GM19043 (cell line): ENCODE measurements around the gene RAB39B.
"Not testable (repeated sequence)": the region's sequence is repeated elsewhere in the genome, so short reads cannot be mapped to it uniquely, and the experiment has no call there.

Experiments used
- ATAC-seq: cut with Tn5 transposase; IDR thresholded peaks from one replicate; pipeline ENCODE4 v1.9.1; 2021; ENCODE audit warnings: low read depth; ENCODE audit not compliant: unreplicated experiment

The RAB39B gene, protein sequence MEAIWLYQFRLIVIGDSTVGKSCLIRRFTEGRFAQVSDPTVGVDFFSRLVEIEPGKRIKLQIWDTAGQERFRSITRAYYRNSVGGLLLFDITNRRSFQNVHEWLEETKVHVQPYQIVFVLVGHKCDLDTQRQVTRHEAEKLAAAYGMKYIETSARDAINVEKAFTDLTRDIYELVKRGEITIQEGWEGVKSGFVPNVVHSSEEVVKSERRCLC

DNA sequence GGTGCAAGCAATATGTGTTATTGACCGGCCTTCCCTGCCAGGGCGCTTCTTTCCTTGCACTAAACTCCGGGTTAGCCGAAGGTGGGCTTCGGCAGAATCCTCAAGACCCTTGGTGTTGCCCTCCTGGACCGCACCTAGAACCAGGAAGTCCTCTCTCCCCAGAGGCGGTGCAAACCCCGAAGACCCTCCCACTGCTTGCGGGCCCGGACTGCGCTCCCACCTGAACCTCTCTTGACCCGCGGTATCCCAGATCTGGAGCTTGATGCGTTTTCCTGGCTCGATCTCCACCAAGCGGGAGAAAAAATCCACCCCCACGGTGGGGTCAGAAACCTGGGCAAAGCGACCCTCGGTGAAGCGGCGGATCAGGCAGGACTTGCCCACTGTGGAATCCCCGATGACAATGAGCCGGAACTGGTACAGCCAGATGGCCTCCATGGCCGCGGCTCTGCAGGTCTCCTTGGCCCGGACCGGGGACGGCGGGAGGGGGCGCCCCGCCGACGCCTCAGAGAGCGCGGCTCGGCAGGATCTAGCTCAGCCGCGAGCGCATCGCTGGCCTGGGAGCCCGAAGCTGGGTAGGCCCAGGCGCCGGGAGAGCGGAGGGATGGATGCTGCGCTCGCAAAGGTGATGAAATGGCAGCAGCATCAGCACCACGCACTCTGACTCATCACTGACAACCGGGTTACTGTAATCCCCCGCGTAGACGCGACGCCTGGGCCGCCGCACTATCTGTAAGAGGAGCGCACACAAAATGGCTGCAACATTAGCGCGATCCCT is at the start of gene RAB39B:
RAB39B (minus strand) TSS at position 638 of the 775 bp plus-strand sequence; CDS start at position 435, 203 bp downstream.
- peak; percentile 88 for ATAC-seq

DNA sequence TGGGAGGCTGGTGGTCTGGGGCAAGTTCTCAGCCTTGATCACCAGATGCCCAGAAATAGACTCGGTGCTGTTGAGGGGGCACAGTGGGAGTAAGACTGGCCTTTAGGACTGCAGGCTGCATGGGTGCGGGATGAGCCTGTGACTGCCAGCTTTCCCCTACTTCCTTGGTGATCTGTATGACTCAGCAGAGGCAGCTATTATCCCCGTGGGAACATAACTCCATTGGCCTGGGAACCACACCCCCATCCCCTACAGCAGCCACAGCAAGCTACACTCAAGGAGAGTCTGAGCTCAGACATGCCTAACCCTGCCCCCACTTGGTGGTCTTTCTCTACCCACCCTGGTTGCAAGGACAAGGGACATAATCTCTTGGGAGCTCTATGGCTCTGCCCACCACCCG is 49.5 kb upstream of the RAB39B start:
- no peak for ATAC-seq

DNA sequence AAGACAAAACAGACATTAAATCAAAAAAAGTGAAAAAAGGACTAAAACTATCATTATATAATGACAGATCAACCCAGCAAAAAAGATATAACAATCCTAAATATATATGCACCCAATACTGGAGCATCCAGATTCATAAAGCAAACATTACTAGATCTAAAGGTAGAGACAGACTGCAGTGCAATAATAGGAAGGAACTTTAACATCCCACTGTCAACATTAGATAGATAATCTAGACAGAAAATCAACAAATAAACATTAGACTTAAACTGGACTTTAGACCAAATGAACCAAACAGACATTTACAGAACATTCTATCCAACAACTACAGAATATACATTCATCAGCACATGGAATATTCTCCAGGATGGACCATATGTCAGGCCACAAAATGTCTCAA is 29.5 kb upstream of the RAB39B start:
- ATAC-seq = no peak

DNA sequence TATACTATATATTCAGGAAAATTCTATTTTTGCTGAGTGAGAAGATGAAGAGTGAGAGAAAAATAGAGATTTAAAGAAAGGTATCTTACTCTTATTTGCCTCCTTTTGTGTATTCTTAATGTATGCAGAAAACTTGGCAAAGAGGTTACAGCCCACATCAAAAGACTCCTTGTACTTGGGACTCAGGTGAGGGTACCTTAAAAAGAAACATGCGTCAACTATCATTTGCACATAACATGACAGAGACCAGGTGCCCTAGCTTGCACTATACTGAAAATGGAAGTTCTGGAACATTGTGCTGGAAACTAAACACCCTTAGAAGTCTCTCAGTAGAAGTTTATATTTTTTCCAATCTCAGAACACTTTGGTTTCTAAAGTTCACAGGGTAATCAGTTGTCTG is 15.6 kb upstream of the RAB39B start:
- ATAC-seq = no peak

DNA sequence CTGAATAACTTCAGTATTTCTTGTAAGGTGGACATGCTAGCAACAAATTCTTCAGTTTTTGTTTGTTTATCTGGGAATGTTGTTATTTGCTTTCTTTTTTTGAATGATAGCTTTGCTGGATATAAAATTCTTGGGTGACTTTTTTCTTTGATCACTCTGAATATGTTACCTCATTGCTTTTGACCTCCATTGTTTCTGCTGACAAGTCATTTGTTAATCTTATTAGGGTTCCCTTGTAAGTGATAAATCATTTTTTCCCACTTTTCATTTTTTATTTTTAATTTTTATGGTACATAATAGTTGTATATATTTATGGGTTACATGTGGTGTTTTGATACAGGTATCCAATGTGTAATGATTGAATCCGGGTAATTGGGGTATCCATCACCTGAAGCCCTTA is 6.7 kb upstream of the RAB39B start:
- ATAC-seq = no peak

DNA sequence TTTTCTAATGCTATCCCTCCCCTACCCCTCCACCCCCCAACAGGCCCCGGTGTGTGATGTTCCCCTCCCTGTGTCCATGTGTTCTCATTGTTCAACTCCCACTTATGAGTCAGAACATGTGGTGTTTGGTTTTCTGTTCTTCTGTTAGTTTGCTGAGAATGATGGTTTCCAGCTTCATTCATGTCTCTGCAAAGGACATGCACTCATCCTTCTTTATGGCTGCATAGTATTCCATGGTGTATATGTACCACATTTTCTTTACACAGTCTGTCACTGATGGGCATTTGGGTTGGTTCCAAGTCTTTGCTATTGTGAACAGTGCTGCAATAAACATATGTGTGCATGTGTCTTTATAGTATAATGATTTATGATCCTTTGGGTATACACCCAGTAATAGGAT is 3.7 kb upstream of the RAB39B start:
- not testable (repeated sequence) for ATAC-seq

DNA sequence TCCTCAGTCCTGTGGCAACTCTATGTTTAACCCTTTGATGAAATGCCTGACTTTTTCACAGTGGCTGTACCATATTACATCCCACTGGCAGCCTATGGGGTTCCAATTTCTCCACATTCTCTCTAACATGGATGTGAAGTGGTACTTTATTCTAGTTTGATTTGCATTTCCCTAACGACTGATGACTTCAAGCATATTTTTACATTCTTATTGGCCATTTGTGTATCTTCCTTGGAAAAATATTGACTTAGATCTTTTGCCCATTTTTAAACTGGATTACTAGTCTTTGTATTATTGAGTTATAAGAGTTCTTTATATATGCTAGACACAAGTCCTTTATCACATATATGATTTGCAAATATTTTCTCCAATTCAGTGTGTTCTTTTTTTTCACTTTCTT is 2.1 kb upstream of the RAB39B start:
- no peak for ATAC-seq

DNA sequence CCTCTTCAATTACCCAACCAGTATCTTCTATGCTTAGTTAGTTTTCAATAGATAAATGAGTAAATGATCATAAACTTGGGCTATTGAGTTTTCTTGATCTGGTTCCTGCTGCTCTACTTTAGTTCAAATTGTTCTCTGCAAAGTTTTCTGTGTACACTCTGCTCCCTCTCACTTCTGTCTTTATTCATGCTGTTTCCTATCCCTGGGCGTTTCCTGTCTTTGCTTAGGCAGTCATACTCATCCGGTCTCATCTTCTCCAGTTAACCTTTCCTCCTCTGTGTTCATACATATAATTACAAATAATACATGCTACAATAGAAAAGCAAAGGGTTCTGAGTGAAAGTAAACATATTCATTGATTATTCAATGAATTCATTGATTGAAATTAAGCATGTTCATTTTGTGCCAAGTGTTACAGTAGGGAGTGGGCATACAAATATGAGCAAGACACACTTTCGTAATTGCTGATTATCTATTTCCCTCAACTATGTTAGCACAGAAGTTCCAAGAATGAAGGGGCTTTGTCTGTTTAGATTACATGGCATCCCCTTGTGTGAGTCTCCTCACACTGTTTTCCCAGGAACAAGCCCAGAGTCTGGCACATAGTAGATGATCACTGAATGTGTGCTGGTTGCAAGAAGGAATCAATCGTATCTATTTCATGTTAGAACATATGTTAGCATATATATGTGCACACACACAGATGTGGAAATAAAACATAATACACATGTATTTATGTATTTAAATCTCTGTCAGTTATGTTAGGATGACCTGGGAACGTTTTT is 1.1 kb downstream of the RAB39B start:
- no peak for ATAC-seq

DNA sequence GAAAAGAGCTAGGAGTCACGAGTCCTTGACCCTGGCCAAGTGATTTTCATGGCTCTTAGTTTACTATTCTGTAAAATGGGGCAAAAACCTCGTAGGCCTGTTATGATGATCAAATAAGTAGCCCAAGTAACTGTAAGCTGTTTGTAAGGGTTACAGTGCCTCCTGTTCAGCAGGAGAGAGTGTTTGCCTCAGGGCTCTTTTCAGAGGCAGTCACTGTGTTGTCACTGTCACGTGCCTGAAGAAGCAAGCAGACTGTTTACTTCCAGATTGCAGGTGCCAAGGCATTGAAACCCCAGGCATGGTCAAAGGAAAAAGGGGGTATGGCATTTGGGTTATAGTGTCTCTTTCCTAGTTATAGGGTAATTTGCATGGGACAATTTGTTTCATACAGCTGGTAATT is 4.5 kb downstream of the RAB39B start:
- no peak for ATAC-seq

DNA sequence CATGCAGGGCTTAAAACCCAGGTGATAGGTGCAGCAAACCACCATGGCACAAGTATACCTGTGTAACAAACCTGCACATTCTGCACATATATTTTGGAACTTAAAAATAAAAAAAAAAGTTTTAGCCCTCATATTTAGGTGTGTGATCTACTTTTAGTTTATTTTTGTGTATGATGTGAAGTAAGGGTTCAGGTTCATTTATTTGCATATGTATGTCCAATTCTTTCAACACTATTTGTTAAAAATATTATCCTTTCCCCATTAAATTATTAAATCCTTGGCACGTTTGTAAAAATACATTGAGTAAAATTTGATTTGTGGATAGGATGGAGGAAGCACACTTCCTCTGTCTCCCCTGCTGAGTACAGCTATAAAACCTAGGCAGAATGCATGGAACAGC is 12.9 kb downstream of the RAB39B start:
- no peak for ATAC-seq

DNA sequence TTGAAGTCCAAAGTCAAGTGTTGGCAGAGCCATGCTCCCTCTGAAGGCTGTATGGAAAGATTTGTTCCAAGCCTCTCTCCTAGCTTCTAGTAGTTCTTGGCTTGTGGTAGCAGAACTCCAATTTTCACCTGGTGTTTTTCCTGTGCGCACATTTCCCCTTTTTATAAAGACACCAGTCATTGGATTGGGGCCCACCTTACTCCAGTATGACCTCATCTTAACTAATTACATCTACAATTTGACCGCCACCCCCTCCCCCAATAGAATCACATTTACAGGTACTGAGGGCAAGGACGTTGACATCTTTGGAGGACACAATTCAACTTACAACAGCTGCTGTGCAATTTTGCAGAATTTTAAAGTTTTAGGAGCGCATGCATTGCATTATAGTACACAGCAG is 16.8 kb downstream of the RAB39B start:
- no peak for ATAC-seq

DNA sequence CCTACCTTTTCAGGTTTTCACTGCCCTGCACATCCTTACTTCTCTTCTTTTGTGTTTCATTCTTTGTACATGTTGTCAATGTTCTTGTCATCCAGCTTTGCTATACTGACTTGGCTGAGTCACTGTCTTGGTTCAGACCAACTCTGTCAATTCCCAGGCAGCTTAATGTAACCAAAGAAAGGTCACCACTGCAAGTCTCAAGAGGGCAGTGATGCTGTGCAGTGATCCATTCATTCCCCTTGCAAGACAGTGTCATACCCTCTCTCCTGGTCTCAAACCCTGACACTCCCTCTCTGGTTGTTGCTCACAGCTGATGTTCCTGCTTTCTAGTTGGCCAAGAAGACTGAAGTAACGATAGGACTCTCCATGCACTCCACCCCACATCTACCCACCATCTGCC is 17.5 kb downstream of the RAB39B start:
- ATAC-seq = no peak

DNA sequence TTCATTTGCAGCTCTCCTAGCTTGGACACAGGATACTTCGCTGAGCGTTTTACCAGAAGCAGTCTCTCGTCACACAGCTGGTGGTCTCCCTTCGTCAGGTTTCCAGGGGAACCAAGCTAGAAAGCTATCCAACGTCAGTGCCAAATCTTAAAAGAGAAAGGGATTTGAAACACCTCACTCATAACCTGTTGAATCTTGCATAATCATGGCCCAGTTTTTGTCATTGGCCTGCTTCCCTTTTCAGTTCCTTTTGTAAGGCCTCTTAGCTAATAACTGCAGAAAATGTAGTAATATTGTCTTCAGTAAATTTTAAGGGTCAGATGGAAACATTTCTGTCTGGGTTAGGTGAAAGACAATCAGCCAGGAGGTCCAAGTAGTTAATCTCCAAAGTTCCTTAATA is 22.0 kb downstream of the RAB39B start:
- ATAC-seq = no peak

DNA sequence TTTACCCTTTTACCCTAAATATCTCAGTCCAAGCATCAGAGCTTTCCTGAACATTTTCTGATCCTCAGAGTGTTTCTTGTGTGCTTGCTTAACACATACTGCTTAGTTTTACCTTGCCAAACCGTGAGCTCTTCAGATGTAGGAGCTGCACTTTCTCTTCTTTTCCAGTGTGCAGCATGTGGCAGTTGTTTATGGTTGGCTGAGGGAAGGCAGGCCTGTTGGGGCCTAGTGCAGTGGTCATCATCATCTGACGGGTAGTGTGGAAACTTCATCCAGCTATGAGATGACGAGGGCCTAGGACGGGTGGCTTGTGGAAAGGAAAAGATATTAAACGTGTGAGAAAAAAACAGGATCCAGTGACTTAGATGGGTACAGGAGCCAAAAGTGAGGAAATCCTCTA is 26.6 kb downstream of the RAB39B start:
- ATAC-seq = no peak

DNA sequence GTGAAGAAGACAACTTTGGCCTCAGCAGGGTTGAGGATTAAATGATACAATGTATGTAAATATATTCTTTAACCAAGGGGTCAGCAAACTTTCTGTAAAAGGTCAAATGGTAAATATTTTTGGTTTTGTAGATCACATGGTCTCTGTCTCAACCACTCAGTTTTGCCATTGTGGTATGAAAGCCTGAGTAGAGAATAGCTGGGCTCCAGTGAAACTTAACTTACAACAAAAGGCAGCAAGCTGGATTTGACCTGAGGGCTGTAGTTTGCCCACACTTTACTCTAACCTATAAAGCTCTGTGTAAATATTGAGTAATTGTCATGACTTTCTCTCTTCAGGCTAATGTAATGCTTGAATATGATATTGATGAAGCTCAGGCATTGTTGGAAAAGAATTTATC is 28.4 kb downstream of the RAB39B start:
- no peak for ATAC-seq

DNA sequence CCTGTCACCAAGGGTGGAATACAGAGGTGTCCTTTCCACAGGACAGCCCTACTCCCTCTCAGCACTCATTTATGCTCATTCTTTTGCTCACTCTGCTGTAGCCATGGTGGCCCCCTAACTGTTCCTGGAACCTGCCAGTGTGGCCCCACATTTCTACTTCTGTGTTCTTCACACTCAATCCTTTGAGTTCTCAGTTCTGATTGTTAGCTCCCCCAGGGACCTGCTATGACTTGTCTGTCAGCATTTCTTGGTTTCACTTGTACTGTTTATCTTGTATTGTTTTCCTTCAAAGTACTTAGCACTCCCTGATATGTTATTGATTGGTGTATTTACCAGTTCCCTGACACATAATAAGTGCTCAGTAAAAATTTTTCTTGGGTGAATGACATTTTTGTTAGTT is 33.1 kb downstream of the RAB39B start:
- ATAC-seq = peak; percentile 91

DNA sequence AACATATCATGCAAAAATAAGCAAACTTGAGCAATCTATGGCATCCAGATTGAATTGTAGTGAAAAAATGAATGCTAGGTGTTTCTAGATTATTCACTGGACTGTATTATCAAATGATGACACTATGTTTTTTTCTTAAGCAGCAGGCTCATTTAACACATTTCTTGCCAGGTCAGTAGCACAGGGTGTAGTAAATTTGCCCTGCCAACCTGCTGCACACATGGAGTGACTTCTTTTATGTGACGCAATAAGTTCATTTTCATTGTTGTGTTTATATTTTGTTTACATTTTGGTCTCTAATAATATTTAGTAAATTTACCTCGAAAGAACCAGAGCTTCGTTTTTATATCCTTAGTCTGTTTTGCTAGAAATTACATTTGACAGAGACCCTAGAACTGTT is 38.5 kb downstream of the RAB39B start:
- no peak for ATAC-seq

DNA sequence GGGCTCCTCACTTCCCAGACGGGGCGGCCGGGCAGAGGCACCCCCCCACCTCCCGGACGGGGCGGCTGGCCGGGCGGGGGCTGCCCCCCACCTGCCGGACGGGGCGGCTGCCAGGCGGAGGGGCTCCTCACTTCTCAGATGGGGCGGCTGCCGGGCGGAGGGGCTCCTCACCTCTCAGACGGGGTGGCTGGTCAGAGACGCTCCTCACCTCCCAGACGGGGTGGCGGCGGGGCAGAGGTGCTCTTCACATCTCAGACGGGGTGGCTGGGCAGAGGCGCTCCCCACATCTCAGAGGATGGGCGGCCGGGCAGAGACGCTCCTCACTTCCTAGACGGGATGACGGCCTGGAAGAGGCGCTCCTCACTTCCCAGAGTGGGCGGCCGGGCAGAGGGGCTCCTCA is 40.5 kb downstream of the RAB39B start:
- not testable (repeated sequence) for ATAC-seq

DNA sequence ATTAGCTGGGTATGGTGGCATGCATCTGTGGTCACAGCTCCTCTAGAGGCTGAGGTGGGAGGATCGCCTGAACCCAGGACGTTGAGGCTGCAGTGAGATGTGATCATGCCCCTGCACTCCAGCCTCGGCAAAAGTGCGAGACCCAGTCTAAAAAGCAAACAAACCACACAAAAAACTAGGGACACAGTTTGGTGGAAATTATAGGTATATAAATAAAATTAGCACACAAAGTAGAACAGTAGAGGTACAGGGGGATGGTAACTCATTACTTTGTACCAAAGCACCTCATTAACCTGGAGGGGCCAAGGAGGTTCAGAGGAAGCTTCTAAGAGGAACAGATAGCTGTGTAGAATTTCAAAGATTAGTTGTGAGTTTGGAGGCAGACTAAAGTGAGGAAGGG is 42.9 kb downstream of the RAB39B start:
- ATAC-seq = no peak

DNA sequence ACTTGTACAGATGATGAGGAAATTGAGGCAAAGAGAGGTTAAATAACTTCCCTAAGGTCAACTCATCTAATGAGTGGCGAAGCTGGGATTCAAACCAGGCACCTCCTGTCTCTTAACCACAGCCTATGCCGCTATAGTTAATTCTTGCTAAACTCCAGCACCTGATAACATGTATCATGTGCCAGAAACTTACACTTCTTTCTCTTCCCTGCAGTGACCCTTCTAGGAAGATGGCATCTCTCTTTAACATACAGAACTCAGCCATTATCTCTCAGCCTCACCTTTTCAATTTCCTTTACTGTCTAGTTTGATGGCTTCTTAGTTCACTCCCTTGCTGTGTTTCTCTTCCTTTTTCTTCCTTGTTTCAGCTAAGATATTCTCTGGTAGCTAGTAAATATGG is 45.5 kb downstream of the RAB39B start:
- ATAC-seq = no peak

DNA sequence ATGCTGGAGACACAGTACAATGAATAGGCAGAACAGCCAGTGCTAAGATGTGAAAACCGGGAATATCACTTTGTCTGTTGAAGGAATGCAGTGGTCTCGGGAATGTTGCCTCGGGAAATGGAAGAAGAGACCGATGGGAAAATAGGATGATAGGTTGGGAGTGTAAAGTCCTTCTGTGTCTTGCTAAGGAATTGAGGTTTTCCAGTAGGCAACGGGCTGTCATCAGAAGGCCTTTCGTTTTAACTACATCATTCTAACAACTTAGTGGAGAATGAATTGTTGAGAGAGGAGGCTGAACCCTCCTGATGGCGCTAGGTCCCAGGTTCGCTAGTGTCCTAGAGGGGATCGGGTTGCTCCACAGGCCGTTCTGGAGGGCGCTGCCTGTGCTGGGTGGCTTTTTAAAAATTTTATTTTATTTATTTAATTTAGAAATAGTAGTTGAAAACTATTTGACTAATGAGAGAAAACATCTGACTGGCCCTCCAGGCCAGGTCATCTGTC is 47.3 kb downstream of the RAB39B start:
- ATAC-seq = no peak
